HL-60/S4 treated with phorbol 12-myristate 13-acetate at 8.2 ng/mL for 4 days and 3 days (cell line): ENCODE results near the gene MYADML2.

ENCODE experiments used
- in situ Hi-C: fragments of 300-500 bp; cut with MboI; formaldehyde crosslinking; loops from 2 replicates; pipeline ENCODE4 v1.15.0; 2022; ENCODE audit warnings: low sequenced_read_pairs

Gene MYADML2

GRCh38 chr17:81978524-81979298, 31.7 kb upstream of the MYADML2 start:
- in situ Hi-C loops, result no loop called here

- in situ Hi-C loops, result no loop called here
These were observed 30.3 kb upstream of the MYADML2 start, which contains the start of gene ASPSCR1 for GRCh38 chr17:81977211-81977808. Gene ASPSCR1 (plus strand): TSS chr17:81977629. CDS start chr17:81977647, 18 bp downstream.

GRCh38 chr17:81976332-81977210, 29.5 kb upstream of the MYADML2 start:
- in situ Hi-C loops, result no loop called here

GRCh38 chr17:81973432-81973831, 26.4 kb upstream of the MYADML2 start:
- in situ Hi-C loops, result no loop called here

- in situ Hi-C loops, result no loop called here
These were observed 22.1 kb upstream of the MYADML2 start for GRCh38 chr17:81968850-81969812.

GRCh38 chr17:81968396-81968745, 21.3 kb upstream of the MYADML2 start:
- in situ Hi-C loops, result no loop called here

GRCh38 chr17:81967533-81968395, 20.7 kb upstream of the MYADML2 start:
- in situ Hi-C loops, result no loop called here

- in situ Hi-C loops, result no loop called here
These were observed 20.2 kb upstream of the MYADML2 start for GRCh38 chr17:81967244-81967532.

- in situ Hi-C loops, result no loop called here
These were observed 19.6 kb upstream of the MYADML2 start for GRCh38 chr17:81966343-81967243.

- in situ Hi-C loops, result no loop called here
These were observed 17.2 kb upstream of the MYADML2 start for GRCh38 chr17:81964081-81964849.

- in situ Hi-C loops, result no loop called here
These were observed 15.7 kb upstream of the MYADML2 start for GRCh38 chr17:81962499-81963441.

GRCh38 chr17:81961521-81962498, 14.8 kb upstream of the MYADML2 start:
- in situ Hi-C loops, result no loop called here

- in situ Hi-C loops, result no loop called here
These were observed 14.1 kb upstream of the MYADML2 start, which contains the start of gene NOTUM for GRCh38 chr17:81961087-81961511. Gene NOTUM (minus strand): TSS chr17:81961187. CDS start chr17:81960909, 278 bp downstream.

GRCh38 chr17:81960130-81960958, 13.3 kb upstream of the MYADML2 start:
- in situ Hi-C loops, result no loop called here
